HepG2 (cell line): ENCODE measurements around the gene ABCC1. TPM values are rescaled to one million over a fixed set of nuclear protein-coding genes. Genes with fewer than 3 reads are reported as not detected.

ENCODE experiments used
- ATAC-seq: fragments of 200-7000 bp; cut with Tn5 transposase; 3 replicates; pipeline ENCODE4 v1.9.1; 2020; ENCODE audit warnings: mild to moderate bottlenecking, moderate library complexity
- BruUV-seq: library from RNA; stranded (reverse); fragments of 400-500 nt; replicated peaks from 2 replicates; lab custom pipeline; 2021; lab: Mats Ljungman, UMichigan
- CTCF ChIA-PET: fragments of 300-600 bp; formaldehyde crosslinking; extraction: SDS; loops from one replicate; lab custom pipeline; 2021; ENCODE audit warnings: low total read pairs, inconsistent platforms, low intra/inter-chr PET ratio; lab: Yijun Ruan, JAX
- POLR2A ChIA-PET: fragments of 350-600 bp; sonication (Branson Sonifier 250); formaldehyde crosslinking; loops from one replicate; lab custom pipeline; 2020; ENCODE audit warnings: antibody characterized with exemption, inconsistent platforms; lab: Yijun Ruan, JAX
- DNase-seq: peaks from one replicate; pipeline ENCODE4 v3.0.0-alpha.2; 2015; ENCODE audit warnings: low spot score
- FAIRE-seq: peaks from 3 replicates; lab custom pipeline; 2011; peaks lifted over from hg19 to GRCh38; lab: Jason Lieb, UNC
- H2AFZ ChIP-seq: one replicate; pipeline ENCODE4 v1.6.1; 2011; ENCODE audit warnings: low read length, inconsistent platforms
- H3K27ac ChIP-seq: fragments of 300-600 bp; 3 replicates; pipeline ENCODE4 v1.8.0; 2011; ENCODE audit warnings: mixed run types, mild to moderate bottlenecking, mixed read lengths, low read length, inconsistent platforms; ENCODE audit not compliant: insufficient read depth; ENCODE audit errors: extremely low read length
- H3K27me3 ChIP-seq, 2 experiments: fragments of 200-600 bp in 1 of 2; 2 replicates in 1 of 2; 3 replicates in 1 of 2; pipeline versions ENCODE4 v1.6.0 to v1.8.0; 2011; ENCODE audit warnings: low read length in 2 of 2, mild to moderate bottlenecking in 2 of 2, moderate library complexity in 2 of 2, inconsistent platforms in 1 of 2; ENCODE audit not compliant: insufficient read depth in 2 of 2, control insufficient read depth in 1 of 2
- H3K36me3 ChIP-seq, 2 experiments: fragments of 200-600 bp in 1 of 2; replicated peaks in 1 of 2; 2 replicates in 1 of 2; 3 replicates in 1 of 2; pipeline versions ENCODE4 v1.5.1 to v1.8.0; 2011; ENCODE audit warnings: low read length in 2 of 2, inconsistent platforms in 1 of 2; ENCODE audit not compliant: insufficient read depth in 2 of 2, control insufficient read depth in 1 of 2
- H3K4me1 ChIP-seq: 2 replicates; pipeline ENCODE4 v1.5.1; 2012; ENCODE audit warnings: low read length, inconsistent platforms; ENCODE audit not compliant: insufficient read depth
- H3K4me2 ChIP-seq: 2 replicates; pipeline ENCODE4 v1.6.0; 2011; ENCODE audit warnings: low read depth, low read length, inconsistent platforms
- H3K4me3 ChIP-seq, 3 experiments: fragments of 200-600 bp in 1 of 3; sonication (generic), shearing (Covaris generic) in 1 of 3; replicated peaks in 1 of 3; 2 replicates each; pipeline ENCODE4 v1.5.1; 2011 to 2016; ENCODE audit warnings: low read length in 3 of 3, inconsistent platforms in 2 of 3, low read depth in 2 of 3, mild to moderate bottlenecking in 2 of 3, control low read depth in 1 of 3, mixed read lengths in 1 of 3; ENCODE audit not compliant: insufficient read depth in 1 of 3
- H3K79me2 ChIP-seq: one replicate; pipeline ENCODE4 v1.6.1; 2011; ENCODE audit warnings: low read length, inconsistent platforms; ENCODE audit not compliant: insufficient read depth
- H3K9ac ChIP-seq: 2 replicates; pipeline ENCODE4 v1.6.0; 2011; ENCODE audit warnings: mild to moderate bottlenecking, low read depth, low read length, inconsistent platforms; ENCODE audit not compliant: insufficient read depth
- H3K9me3 ChIP-seq: 2 replicates; pipeline ENCODE4 v1.5.1; 2012; ENCODE audit warnings: mild to moderate bottlenecking, low read length
- H4K20me1 ChIP-seq: 2 replicates; pipeline ENCODE4 v1.6.0; 2011; ENCODE audit warnings: inconsistent platforms, mild to moderate bottlenecking, low read length, moderate library complexity; ENCODE audit not compliant: insufficient read depth
- CERS6 ChIP-seq: sonication (generic); formaldehyde crosslinking; IDR thresholded peaks from 2 replicates; pipeline ENCODE4 v1.5.0; 2020; ENCODE audit warnings: missing genetic modification reagents
- DNMT3B ChIP-seq: conservative IDR thresholded peaks from 2 replicates; pipeline ENCODE4 v1.6.1; 2016; ENCODE audit warnings: missing biosample characterization, control low read depth
- FOXA3 ChIP-seq: IDR thresholded peaks from 2 replicates; pipeline ENCODE4 v1.6.1; 2016; ENCODE audit warnings: missing genetic modification reagents, missing compliant biosample characterization
- KLF11 ChIP-seq: IDR thresholded peaks from 2 replicates; pipeline ENCODE4 v1.6.1; 2016; ENCODE audit warnings: missing compliant biosample characterization
- MATR3 ChIP-seq: sonication (generic); formaldehyde crosslinking; IDR thresholded peaks from 2 replicates; pipeline ENCODE4 v1.4.0; 2020; ENCODE audit warnings: missing genetic modification reagents
- MZF1 ChIP-seq: sonication (generic); formaldehyde crosslinking; IDR thresholded peaks from 2 replicates; pipeline ENCODE4 v1.8.1; 2023; ENCODE audit warnings: mild to moderate bottlenecking, missing genetic modification reagents, borderline replicate concordance
- ZNF331 ChIP-seq: sonication (generic); formaldehyde crosslinking; IDR thresholded peaks from 2 replicates; pipeline ENCODE4 v1.4.0; 2020; ENCODE audit warnings: missing genetic modification reagents
- ZSCAN9 ChIP-seq: IDR thresholded peaks from 2 replicates; pipeline ENCODE4 v1.6.1; 2016; ENCODE audit warnings: borderline replicate concordance
- WGBS: methylation state at CpG from one replicate; pipeline ENCODE4 v1.1.6; 2017; ENCODE audit warnings: low lambda C conversion rate; 5-methylcytosine and 5-hydroxymethylcytosine counted together
- in situ Hi-C: cut with HindIII; loops from 2 replicates; pipeline ENCODE4 v1.10.0; 2017; ENCODE audit warnings: low pct_unique_long_range_greater_than_20kb; ENCODE audit not compliant: extremely low pct_ligation_motif_present
- intact Hi-C: fragments of 100-400 bp; cut with micrococcal nuclease; formaldehyde crosslinking; loops from one replicate; pipeline ENCODE4 v1.10.0; 2022; ENCODE audit not compliant: unreplicated experiment
- polyA plus RNA-seq, 8 experiments: library from polyadenylated mRNA; depleted of rRNA in 3 of 8; stranded (reverse) in 7 of 8; unstranded in 1 of 8; fragments of >200 nt; fragmentation: Illumina TruSeq in 4 of 8; extraction: Trizol in 4 of 8; gene quantifications; 2 replicates each; pipeline versions ENCODE4 v1.2.1 to v1.2.3, GENCODE V29; 2011 to 2016; ENCODE audit warnings: low read depth in 4 of 8, missing spikeins in 1 of 8, mixed read lengths in 1 of 8; ENCODE audit not compliant: insufficient read depth in 1 of 8
- total RNA-seq, 5 experiments: library from RNA; depleted of rRNA; stranded (reverse); fragments of >200 nt; fragmentation: Illumina TruSeq; extraction: Trizol; gene quantifications; 2 replicates each; pipeline ENCODE4 v1.2.3, GENCODE V29; 2016; ENCODE audit warnings: low read depth in 1 of 5
- TF ChIP-seq, protein P1 (sequence below): sonication (generic); formaldehyde crosslinking; IDR thresholded peaks from 2 replicates; pipeline ENCODE4 v1.5.1; 2020; ENCODE audit warnings: mild to moderate bottlenecking, missing genetic modification reagents, borderline replicate concordance

ABCC1 gene
- total and polyA plus RNA-seq, 2 of the 13 experiments (the other 11 are each of a cell fraction or from before 2014, with no cell fraction given): 13.0 to 30.6 TPM

DNA sequence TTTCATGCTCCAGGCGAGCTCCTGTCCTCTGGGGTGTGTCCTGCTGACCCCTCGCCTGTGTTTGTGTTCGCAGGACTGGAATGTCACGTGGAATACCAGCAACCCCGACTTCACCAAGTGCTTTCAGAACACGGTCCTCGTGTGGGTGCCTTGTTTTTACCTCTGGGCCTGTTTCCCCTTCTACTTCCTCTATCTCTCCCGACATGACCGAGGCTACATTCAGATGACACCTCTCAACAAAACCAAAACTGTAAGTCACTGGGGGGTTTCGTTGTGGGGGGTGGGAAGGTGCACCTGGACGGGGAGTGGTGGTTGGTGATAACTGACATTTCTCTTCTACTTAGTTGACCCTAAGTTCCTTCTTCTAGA is 58.3 kb downstream of the ABCC1 start:
- H3K4me1 ChIP-seq: 0 out of 2 replicates have a peak, but pooled peaks cover 7% of the 10 kb centered on the region
- CTCF ChIA-PET: no interaction called here
- H4K20me1 ChIP-seq: no peaks in the 10 kb centered on the region; the same call in 1 of the 2 replicates
- TF ChIP-seq CERS6 (no peak), DNMT3B (no peak), KLF11 (CRISPR knock-in tag) (no peak), ZNF331 (no peak), MZF1 (CRISPR knock-in tag) (no peak), MATR3 (no peak), FOXA3 (CRISPR knock-in tag) (no peak), ZSCAN9 (no peak)
- TF ChIP-seq, protein P1, sequence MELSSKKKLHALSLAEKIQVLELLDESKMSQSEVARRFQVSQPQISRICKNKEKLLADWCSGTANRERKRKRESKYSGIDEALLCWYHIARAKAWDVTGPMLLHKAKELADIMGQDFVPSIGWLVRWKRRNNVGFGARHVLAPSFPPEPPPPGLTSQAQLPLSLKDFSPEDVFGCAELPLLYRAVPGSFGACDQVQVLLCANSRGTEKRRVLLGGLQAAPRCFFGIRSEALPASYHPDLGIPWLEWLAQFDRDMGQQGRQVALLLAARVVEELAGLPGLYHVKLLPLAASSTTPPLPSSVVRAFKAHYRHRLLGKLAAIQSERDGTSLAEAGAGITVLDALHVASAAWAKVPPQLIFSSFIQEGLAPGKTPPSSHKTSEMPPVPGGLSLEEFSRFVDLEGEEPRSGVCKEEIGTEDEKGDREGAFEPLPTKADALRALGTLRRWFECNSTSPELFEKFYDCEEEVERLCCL (CRISPR knock-in tag): no peak
- no peak overlapping the region for H3K4me3 ChIP-seq
- FAIRE-seq (no peak), DNase-seq (no peak), ATAC-seq (no peak)
- no peak overlapping the region for H3K27ac ChIP-seq
- no TSS peak for BruUV-seq
- H3K4me2 ChIP-seq: no peak overlapping the region
- H3K9ac ChIP-seq: no peak overlapping the region
- intact Hi-C loops (no loop called here), in situ Hi-C loops (no loop called here)
- POLR2A ChIA-PET: no interaction called here
- H3K79me2 ChIP-seq: peaks cover 8% of the 10 kb centered on the region
- H3K9me3 ChIP-seq: no peaks in the 10 kb centered on the region
- no peak overlapping the region for H2AFZ ChIP-seq
- peaks cover 31 to 34% of the 10 kb centered on the region in 2 experiments for H3K36me3 ChIP-seq
- no peaks in the 10 kb centered on the region for H3K27me3 ChIP-seq
- 96% methylated on average over 11 of the region's 11 CpGs for WGBS
